ENCODE measurements around the gene COLEC12.

- TF ChIP-seq YY1 (IDR thresholded peaks at IDR 0.05; ENCODE audit: low read depth) (no peak), CREB1 (IDR thresholded peaks at IDR 0.05; ENCODE audit: low read depth) (no peak), ZBTB7A (IDR thresholded peaks at IDR 0.05; ENCODE audit: low read depth) (no peak), REST (IDR thresholded peaks at IDR 0.05; ENCODE audit: low read depth) (no peak), NFIC (IDR thresholded peaks at IDR 0.05) (no peak), RAD21 (IDR thresholded peaks at IDR 0.05; ENCODE audit: low read depth) (no peak), MAX (IDR thresholded peaks at IDR 0.05) (no peak), TCF12 (IDR thresholded peaks at IDR 0.05; ENCODE audit: low read depth) (no peak), EP300 (IDR thresholded peaks at IDR 0.05; ENCODE audit: borderline replicate concordance) (no peak)
- TF ChIP-seq, protein P1, sequence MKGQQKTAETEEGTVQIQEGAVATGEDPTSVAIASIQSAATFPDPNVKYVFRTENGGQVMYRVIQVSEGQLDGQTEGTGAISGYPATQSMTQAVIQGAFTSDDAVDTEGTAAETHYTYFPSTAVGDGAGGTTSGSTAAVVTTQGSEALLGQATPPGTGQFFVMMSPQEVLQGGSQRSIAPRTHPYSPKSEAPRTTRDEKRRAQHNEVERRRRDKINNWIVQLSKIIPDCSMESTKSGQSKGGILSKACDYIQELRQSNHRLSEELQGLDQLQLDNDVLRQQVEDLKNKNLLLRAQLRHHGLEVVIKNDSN (IDR thresholded peaks at IDR 0.05), result no peak
These were observed 25.1 kb downstream of the COLEC12 start for GRCh38 chr18:475202-476031.
